ENCODE data around the gene P2RX1.

Gene P2RX1

DNA sequence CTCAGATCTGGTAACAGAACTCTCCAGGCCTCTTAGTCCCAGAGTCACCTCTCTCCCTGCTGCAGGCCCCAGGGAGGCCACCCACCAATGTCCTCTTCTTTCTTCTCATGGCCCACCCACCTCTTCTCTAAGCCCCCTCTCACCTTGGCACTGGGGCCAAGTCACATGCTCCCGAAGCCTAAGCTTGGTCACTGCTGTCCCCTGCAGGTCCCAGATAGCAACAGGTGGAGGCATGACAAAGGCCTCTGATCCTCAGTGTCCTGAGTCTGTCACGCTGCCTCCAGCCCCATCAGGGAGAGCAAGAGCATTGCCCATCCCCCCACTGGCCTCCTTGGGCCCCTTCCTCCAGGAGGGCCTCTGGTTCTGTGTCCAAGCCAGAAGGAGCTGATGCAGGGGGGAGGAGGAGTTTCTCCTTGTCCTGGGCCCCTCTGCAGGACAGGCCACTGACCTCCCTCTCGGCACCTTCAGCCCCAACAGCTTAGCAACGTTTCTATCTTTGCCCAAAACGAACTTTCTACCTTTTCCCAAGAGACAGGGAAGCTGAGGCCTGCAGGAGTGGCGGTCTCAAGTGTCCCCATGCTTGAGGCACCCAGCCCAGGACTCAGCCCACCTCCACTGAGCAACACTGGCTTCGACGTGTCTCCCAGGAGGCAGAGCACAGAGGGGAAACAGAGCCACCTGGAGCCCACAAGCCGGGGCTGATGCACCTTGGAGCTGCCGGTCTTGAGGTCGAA lies 8.6 kb downstream of the P2RX1 start:
- DNase-seq (ENCODE audit: low read depth in 4 of 4, low spot score in 1 of 4): no peak

DNA sequence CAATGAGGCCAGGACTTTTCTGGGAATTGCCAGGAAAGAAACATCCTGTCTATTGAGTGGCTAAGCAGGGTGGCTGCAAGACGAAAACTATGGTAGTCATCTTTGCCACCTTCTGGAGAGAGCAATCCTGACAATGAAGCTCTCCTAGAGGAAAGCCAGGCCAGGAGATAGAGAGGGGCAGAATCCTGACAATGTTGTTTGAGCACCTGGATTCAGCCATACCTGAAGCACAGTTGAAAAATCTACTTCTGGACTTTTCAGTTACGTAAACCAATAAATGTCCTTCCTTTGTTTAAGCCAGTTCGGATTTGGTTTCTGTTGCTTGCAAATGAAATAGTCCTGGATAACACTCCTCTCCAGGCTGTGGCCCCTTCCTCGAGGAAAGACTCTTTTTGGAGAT lies 9.4 kb downstream of the P2RX1 start:
- no peak for DNase-seq (ENCODE audit: low read depth in 4 of 4, low spot score in 1 of 4)

DNA sequence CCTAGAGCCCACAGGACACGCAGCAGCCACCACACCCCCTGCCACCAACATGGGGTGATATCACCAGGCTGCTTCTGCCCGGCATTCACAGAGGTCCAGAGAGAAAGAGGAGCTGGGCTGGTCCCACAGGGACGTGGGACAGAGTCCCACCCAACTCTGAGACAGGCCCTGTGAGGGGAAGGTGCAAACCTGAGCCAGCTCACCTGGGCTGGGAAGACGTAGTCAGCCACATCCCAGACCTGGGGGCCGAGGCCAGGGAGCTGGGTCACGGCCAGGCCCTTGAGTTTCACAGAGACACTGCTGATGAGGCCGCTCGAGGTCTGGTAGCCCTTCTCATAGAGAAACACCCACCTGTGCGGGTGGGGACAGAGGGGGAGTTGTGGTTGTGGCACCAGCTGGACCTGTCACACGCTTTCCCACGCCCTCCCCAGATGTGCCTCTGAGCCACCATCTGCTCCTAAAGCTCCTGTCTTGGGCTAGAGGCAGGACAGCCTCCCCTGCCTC lies 11.2 kb downstream of the P2RX1 start:
- no peak for DNase-seq (ENCODE audit: low read depth in 4 of 4, low spot score in 1 of 4)

DNA sequence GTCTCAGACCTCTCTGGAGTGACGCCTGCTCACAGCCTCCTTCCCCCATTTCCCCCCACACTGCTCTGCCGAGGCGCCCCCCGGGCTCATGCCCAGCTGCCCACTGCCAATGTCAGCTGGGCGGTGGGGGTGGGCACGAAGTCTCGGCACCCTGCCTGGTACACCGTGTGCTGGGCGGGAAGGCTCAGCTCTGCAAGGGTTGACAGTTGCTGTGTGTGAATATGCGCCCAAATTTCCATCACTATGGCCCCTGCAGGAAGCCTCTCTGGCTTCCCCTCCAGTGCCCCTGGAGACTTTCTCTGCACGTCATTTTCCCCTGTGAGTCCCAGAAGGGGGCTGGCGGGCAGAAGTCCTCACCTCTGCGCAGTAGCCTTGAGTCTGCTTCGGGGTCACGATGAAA lies 11.8 kb downstream of the P2RX1 start:
- DNase-seq (ENCODE audit: low read depth in 4 of 4, low spot score in 1 of 4): no peak

DNA sequence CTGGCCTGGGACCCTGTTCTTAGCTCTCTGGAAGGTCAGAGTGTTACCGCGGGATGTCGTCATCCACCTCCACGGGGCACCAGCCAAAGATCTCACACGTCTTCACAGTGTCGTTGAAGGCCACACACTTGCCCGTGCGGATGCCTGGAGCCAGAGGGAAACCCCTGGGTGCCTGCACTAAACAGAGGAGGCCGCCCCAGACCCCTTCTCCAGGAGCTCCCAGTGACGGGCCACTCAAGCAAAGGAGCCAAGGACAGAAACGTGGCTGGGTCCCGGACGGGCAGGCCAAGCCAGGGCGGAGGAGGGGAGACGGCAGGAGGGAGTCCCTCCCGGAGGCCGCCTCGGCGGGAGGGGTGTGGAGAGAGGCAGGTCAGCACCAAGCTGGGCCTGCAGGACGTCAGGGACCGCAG lies 12.4 kb downstream of the P2RX1 start:
- DNase-seq (ENCODE audit: low read depth in 4 of 4, low spot score in 1 of 4): no peak

DNA sequence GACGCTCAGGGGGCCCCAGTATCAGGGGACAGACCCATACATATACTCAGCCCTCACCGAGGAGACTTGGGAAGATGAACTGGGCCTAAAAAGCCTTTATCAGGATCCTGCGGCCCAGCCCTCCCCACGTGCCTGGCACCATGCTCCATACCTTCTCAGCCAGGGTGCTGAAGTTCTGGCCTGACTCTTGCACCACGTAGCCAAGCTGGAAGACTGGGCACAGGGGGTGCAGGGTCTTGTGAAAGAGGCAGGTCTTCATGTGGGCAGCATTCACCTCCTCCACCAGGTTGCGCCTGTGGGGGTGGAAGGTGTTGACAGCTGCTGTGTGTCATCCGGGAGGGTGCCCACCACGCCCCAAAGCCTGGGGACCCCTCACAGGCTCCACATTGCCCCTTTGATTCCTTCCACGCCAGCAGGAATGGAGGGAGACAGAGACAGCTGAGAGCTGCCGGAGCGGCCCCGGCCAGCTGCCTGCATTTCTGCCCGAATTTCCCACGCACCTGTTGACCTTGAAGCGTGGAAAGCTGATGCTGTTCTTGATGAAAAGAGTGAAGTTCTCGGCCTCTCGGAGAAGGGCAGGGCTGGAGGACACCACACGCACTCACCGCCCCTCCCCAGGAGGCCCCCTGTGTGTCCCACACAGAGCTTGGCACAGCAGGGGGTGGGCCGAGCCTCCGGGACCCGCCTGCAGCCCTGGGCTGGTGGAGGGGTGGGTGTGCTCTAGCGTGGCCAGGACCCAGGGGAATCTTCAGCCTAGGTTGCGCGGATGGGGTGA lies 13.0 kb downstream of the P2RX1 start:
- DNase-seq (ENCODE audit: low read depth in 4 of 4, low spot score in 1 of 4): no peak

DNA sequence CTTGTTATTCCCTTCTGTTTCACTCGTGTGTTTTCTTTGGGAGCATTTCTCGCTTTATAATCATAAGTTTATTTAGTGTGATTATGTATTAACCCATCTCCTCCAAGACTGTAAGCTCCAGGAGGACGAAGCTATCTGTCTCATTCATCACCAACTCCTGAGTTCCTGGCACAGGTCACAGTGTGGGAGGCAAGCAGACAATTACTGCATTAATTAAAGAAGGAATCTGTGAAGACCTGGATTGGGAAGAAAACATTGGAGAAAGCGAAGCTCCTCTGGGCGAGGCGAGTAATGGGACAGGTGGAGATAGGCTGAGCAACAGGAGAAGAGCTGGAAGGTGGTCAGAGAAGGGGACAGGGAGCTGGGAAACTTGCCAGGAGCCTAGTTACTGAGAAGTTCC lies 15.6 kb downstream of the P2RX1 start:
- no peak for DNase-seq (ENCODE audit: low read depth in 4 of 4, low spot score in 1 of 4)

DNA sequence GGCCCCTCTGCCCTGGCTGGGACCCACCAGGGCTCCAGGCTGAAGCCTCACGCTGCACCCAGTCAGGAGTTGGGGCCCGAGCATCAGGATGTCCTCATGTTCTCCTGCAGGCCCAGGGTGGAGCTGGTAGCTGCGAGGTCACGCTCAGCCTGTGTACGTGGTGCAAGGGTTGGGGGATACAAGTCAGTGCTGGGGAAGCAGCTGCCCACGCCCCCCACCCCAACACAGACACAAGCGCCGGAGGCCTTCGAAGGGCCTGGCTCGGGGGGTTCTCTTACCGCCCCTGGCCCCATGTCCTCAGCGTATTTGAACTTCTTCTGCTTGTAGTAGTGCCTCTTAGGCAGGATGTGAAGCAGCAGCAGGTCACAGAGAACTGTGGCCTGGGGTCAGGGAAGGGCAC lies 18.5 kb downstream of the P2RX1 start:
- no peak for DNase-seq (ENCODE audit: low read depth in 4 of 4, low spot score in 1 of 4)

DNA sequence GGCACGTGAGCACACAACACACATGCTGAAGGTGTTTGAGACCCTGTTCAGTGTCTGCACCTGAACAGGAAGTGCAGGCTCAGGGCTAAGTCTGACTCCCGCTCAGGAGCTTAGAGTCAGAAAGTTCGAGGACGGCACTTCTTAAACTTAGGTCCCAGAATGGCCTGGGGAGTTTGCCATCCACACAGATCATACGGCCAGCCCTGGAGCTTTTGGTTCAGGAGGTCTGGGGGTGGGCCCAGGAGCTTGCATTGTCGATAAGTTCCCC lies 19.4 kb downstream of the P2RX1 start:
- no peak for DNase-seq (ENCODE audit: low read depth in 4 of 4, low spot score in 1 of 4)

DNA sequence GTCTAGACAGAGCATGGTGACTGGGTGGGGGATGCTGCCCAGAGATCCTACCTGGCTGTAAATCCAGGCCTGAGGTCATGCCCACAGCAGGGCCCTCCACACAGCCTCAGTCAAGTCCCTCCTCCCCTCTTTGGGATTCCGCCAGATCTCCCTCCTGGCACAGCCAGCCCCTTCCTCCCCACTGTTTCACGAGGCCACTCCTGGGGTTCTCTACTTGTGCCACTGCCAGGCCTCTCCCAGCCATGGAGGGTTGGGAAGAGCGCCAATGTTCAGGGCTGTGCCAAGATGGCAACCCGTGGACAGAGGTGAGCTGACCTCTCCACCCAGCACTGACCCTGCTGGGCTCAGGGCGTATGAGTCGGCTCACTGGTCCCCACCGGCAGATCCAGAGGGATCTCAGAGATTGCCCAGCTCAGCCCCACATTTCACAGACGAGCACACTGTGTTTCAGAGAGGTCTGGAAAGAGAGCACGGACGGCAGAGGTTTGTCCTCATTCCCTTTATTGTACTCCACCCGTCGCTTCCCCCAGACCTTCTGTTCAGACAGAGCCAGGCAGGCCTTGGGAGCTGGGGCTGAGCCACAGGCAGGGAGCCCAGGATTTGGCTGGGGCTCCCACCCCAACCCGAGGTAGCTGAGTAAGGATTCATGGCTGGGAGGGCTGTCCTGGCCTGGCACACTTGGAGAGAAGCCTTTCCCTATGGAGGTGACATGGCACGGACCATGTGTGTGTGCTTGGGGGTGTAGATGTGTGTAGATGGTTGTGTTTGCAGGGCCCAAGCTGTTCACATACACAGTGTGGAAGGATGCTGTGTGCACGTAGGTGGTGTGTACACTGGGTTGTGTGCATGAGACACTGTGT lies 19.9 kb downstream of the P2RX1 start:
- DNase-seq (ENCODE audit: low read depth in 4 of 4, low spot score in 1 of 4): no peak

DNA sequence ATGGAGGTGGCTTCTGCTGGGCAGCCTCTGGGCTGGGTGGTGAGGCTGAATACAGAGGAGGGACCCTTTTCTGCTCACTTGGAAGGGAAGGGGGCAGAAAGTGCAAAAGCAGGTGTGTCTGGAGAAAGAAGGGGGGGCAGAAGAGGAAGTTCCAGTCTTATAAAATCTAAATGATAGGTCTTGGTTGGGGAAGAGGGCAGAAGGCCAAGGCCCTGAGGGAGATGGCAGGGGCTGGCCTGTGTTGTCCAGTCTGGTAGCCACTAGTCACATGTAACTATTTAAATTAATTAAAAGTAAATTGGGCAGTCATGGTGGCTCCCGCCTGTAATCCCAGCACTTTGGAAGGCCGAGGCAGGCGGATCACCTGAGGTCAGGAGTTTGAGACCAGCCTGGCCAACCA lies 20.9 kb downstream of the P2RX1 start:
- DNase-seq (ENCODE audit: low read depth in 4 of 4, low spot score in 1 of 4): no peak

DNA sequence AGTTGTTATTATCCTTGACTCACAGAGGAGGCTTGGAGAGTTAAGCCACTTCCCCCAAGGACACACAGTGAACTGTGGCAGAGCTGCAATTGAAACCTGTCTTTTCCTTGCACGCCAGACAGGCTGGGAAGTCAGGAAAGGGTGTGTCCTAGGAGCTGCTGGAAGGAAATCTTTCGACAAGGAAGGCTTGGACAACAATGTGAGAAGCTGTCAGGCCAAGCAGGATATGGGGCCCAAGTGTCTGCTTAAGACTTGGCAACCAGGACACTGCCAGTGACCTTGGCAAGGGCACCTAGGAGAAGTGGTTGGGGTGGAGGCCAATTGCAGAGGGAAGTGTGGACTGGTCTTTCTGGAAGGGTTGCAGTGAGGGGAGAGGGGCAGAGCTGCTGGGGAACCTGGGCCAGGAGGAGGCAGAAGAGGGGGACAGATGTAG lies 21.3 kb downstream of the P2RX1 start:
- DNase-seq (ENCODE audit: low read depth in 4 of 4, low spot score in 1 of 4): no peak

DNA sequence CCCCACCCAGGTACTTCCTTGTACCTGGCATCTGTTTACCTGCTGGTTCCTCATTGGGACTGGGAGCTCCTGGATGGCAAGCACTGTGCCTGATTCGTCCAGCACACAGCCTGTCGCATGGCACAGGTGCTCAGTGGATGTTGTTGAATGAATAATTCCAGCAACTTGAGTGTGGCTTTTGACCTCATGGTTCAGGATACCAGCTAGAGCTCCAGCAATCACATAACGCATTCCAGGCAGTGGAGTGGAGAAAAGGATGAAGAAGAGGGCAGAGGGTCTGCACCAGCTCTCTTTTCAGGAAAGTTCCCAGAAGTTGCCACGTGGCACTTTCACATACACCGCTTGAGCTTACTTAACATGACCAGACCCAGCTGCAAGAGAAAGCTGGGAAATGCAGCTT lies 22.1 kb downstream of the P2RX1 start:
- DNase-seq (ENCODE audit: low read depth in 4 of 4, low spot score in 1 of 4): no peak

DNA sequence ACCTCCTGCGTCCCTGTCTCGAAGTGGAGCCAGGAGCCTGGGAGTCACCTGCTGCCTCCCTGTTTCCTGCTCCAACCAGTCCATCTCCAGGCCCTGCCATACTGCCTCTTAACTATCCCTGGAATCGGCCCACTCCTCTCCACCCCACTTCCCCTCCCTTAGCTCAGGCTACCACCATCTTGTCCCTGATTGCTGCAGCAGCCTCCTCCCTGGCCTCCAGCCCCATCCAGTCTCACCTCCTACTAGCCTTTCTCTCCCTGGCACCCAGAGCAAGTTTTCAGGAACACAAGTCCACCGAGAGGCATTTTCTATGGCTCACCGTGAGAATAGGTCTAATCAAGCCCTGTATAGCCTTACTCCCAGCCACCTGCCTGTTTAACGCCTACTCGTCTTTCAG lies 22.5 kb downstream of the P2RX1 start:
- DNase-seq (ENCODE audit: low read depth in 4 of 4, low spot score in 1 of 4): no peak

DNA sequence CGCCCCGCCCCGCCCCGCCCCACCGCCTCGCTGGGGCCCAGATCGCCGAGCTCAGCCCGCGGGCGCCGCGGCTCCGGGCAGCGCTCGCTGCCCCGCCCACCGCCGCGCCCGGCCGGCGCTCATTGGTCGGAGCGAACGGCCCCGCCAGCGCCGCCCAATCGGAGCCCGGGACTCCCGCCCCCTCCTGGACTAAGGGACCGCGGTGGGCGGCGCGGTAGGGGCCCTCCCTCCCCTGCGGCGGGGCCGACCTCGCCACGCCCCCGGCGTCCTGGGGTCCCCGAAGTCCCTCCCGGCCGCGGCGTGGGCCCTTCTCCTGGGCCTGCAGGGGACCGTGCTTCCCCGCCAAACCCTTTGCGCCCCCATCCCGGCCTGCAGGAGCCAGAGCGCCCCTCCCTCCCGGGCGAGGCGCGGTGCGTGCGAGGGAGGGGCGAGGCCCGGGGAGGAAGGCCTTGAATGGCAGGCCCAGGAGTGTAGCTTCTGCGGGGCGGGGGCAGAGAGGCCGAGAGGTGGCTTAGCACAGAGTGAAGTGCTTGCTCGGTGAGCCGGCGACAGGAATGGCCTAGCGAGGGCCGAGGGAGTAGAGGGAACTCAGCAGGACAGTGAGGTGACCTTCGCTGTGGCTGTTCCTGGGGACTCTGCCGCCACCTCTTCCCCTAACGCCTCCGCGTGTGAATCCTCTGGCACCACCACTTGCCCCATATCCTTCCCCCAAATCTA lies 23.1 kb downstream of the P2RX1 start, which contains the start of gene CAMKK1:
Gene CAMKK1 (minus strand): TSS at position 51 of the 717 bp plus-strand sequence. CDS start 7,366 bp downstream, outside the sequence.
- peak; percentile 60 to 90 (median 74) for DNase-seq (ENCODE audit: low read depth in 4 of 4, low spot score in 1 of 4)

DNA sequence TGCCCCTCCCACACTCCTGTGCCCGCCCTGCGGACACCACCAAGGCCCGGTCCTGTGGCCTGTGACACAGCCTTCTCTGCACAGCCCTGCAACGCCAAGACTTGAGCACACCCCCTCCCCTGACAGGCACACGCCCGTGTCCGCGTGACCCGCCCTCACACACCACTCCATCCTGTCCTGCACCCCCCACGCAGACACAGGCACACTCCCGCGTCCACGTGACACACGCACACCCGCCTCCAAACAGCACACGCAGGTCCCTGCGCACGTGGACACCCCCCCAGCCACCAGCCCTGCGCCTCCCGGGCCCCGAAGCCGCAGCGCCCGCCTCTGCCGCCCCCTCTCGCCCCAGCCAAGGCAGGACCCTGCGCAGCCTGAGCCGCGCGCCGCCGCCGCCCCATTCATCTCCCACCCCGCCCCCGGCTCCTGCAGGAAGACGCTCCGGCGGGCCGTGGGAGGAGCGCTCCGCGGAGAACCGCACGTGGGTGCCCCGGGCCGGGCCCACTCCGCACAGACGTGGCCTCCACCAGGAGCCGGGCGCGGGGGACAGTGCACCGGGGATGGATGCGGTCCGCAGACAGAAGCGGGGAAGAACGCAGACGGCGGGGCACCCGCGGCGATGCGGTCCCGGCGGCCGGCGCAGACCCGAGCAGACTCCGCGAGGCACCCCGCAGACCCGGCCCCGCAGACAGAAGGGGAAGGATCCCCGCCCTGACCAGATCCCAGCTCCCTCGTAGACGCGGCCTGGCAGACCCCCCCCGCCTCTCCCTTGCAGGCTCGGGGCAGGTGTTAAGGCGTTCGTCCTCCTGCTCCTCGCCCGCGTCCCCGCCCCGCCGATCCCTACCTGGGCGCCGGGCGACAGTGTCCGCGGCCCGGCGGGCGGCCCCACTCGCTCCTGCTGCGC lies 23.9 kb downstream of the P2RX1 start:
- peak in 3 of 4 experiments; percentile 17 to 49 (median 40) for DNase-seq (ENCODE audit: low read depth in 4 of 4, low spot score in 1 of 4)

DNA sequence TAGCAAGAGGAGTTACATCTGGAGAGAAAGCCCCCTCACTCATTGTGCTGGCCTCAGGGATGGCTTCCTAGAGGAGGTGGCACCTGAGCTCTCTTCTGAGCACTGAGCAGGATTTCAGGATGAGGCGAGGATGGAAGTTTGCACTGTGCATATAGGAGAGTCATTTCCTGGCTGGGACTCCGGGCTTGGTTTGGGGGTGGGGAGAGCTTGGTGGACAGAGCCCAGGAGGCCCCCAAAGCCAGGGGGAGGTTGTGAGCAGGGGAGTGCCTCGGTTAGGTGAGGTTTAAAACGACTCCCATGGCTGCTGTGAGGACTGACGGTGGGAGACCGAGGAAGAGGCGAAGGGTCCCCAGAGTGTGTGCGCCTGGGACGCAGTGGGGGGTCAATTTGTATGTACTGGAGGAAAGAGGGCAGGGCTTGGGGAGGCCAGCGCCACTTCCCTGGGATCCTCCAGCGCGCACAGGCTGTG lies 24.6 kb downstream of the P2RX1 start:
- no peak for DNase-seq (ENCODE audit: low read depth in 4 of 4, low spot score in 1 of 4)

DNA sequence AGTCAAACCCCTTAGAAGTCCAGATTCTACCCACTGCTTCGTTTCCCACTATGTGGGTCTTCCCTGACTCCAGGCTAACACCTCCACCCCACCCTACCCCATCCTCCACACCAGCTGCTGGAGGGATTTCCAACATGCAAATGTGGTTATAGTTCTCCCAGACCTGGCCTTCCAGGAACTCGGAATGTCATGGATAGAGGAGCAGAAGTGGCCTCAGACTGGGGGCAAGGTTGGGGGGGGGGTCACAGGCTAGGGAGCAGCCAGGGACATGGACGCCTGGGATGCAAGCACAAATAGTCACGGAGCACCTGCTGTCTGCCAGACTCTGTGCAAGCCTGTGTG lies 25.4 kb downstream of the P2RX1 start:
- DNase-seq (ENCODE audit: low read depth in 4 of 4, low spot score in 1 of 4): no peak

DNA sequence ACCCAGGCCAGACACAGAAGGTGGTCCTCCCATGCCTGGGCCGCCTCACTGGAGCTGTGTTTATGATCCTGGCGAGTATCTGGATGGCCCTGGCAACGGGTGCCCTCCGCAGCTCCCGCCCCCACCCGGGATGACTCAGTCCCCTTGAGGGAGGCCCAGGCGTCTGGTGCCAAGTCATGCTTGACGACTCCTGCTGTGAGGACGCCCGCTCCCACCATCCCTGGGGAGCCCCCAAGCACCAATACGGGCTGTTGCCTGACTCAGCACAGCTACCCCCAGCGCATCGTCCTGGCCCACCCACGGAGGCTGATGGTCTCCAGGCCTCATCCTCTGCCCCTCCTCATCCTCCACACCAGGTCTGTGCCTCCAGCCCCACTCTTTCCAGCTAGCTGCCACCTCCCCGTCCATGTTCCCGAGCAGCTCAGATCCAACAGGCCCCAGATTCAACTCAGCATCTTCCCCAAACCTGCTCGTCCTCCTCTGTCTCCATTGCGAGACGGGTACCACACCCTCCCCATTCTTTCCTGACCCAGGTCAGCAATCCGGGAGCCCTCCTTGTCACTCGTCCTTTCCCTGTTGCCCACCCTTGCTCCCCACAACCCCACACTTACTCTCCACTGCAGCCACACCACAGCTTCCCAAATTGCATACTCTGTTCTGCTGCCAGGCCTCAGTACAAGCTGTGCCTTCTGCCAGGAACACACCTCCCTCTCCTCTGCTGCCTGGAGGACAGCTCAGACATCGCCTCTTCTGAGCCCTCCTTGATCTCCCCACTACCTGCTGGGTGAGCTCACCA lies 26.0 kb downstream of the P2RX1 start:
- DNase-seq (ENCODE audit: low read depth in 4 of 4, low spot score in 1 of 4): no peak
